SU-DHL-6 (cell line): ENCODE measurements around the gene KLF3.

ENCODE experiments used
- H2AFZ ChIP-seq: fragments of 200-600 bp; sonication (generic); 2 replicates; pipeline ENCODE4 v1.6.1; 2014; ENCODE audit warnings: low read depth, mild to moderate bottlenecking, moderate library complexity, mixed read lengths, antibody characterized with exemption, low read length; ENCODE audit not compliant: severe bottlenecking
- H3F3A ChIP-seq: fragments of 200-600 bp; shearing (Covaris generic); 2 replicates; pipeline ENCODE4 v1.6.0; 2016; ENCODE audit warnings: antibody characterized with exemption, mild to moderate bottlenecking; ENCODE audit not compliant: insufficient read depth
- H3K27ac ChIP-seq: fragments of 200-600 bp; sonication (generic); 2 replicates; pipeline ENCODE4 v1.5.1; 2016; ENCODE audit warnings: low read depth, mild to moderate bottlenecking, low read length, moderate library complexity, mixed read lengths
- H3K27me3 ChIP-seq: fragments of 200-600 bp; sonication (generic), shearing (Covaris generic); 2 replicates; pipeline ENCODE4 v1.6.0; 2014; ENCODE audit warnings: mild to moderate bottlenecking, low read length
- H3K36me3 ChIP-seq: fragments of 200-600 bp; sonication (generic); 2 replicates; pipeline ENCODE4 v1.6.1; 2014; ENCODE audit warnings: mild to moderate bottlenecking, low read length, mixed read lengths
- H3K4me2 ChIP-seq: fragments of 300-600, 200-600 bp; shearing (Covaris generic), sonication (generic); 2 replicates; pipeline ENCODE4 v1.6.0; 2014; ENCODE audit warnings: low read length, low read depth, mild to moderate bottlenecking; ENCODE audit not compliant: poor library complexity, severe bottlenecking
- H3K4me3 ChIP-seq: fragments of 200-600 bp; sonication (generic); 2 replicates; pipeline ENCODE4 v1.5.1; 2014; ENCODE audit warnings: antibody characterized with exemption, low read length, mild to moderate bottlenecking, mixed read lengths; ENCODE audit not compliant: insufficient read depth, poor library complexity, severe bottlenecking
- H3K79me2 ChIP-seq: fragments of 200-600 bp; sonication (generic); 2 replicates; pipeline ENCODE4 v1.6.1; 2014; ENCODE audit warnings: mild to moderate bottlenecking, low read length, moderate library complexity; ENCODE audit not compliant: insufficient read depth
- H3K9ac ChIP-seq: fragments of 200-600 bp; sonication (generic); 2 replicates; pipeline ENCODE4 v1.7.0; 2014; ENCODE audit warnings: mild to moderate bottlenecking, low read length
- H3K9me2 ChIP-seq: fragments of 200-600 bp; sonication (generic); replicated peaks from 2 replicates; pipeline ENCODE4 v1.6.1; 2014; ENCODE audit warnings: low read length; ENCODE audit not compliant: insufficient read depth
- H3K9me3 ChIP-seq: fragments of 200-600 bp; sonication (generic); 2 replicates; pipeline ENCODE4 v1.6.1; 2014; ENCODE audit warnings: low read length, mixed read lengths; ENCODE audit not compliant: insufficient read depth
- H4K20me1 ChIP-seq: fragments of 200-600 bp; sonication (generic); 2 replicates; pipeline ENCODE4 v1.6.1; 2014; ENCODE audit warnings: low read depth, mild to moderate bottlenecking, antibody characterized with exemption, low read length, moderate library complexity, mixed read lengths
- CTCF ChIP-seq: fragments of 200-600 bp; sonication (generic); IDR thresholded peaks from one replicate; pipeline ENCODE4 v1.5.1; 2017; ENCODE audit warnings: antibody characterized with exemption, mild to moderate bottlenecking, low read length, moderate library complexity; ENCODE audit not compliant: insufficient read depth, poor library complexity, severe bottlenecking
- EZH2phosphoT487 ChIP-seq: fragments of 200-600 bp; sonication (generic), shearing (Covaris generic); conservative IDR thresholded peaks from 2 replicates; pipeline ENCODE4 v1.6.1; 2018; ENCODE audit warnings: mild to moderate bottlenecking, antibody characterized with exemption, low read length, moderate library complexity, mixed read lengths

The KLF3 gene

GRCh38 chr4:38696697-38697096, 32.7 kb downstream of the KLF3 start:
- H3K27ac ChIP-seq: no peak overlapping the region
- TF ChIP-seq CTCF: no peak
- TF ChIP-seq EZH2phosphoT487: no peak
- no peaks in the 10 kb centered on the region for H3K79me2 ChIP-seq
- no peaks in the 10 kb centered on the region for H3F3A ChIP-seq
- no peaks in the 10 kb centered on the region for H4K20me1 ChIP-seq
- H3K36me3 ChIP-seq: no peaks in the 10 kb centered on the region
- H3K27me3 ChIP-seq: no peaks in the 10 kb centered on the region
- no peak overlapping the region for H2AFZ ChIP-seq
- H3K9ac ChIP-seq: no peak overlapping the region
- no peaks in the 10 kb centered on the region for H3K9me2 ChIP-seq
- H3K4me2 ChIP-seq: no peak overlapping the region
- H3K4me3 ChIP-seq: no peak overlapping the region
- no peaks in the 10 kb centered on the region for H3K9me3 ChIP-seq

GRCh38 chr4:38698176-38698575, 34.2 kb downstream of the KLF3 start:
- H3F3A ChIP-seq: no peaks in the 10 kb centered on the region
- no peak for TF ChIP-seq EZH2phosphoT487
- TF ChIP-seq CTCF: no peak
- no peak overlapping the region for H3K4me3 ChIP-seq

GRCh38 chr4:38699112-38699511, 35.1 kb downstream of the KLF3 start:
- TF ChIP-seq EZH2phosphoT487 (no peak), CTCF (no peak)
- Histone ChIP-seq H3K9me3 (no peaks in the 10 kb centered on the region), H2AFZ (no peak overlapping the region), H3K27me3 (no peaks in the 10 kb centered on the region), H3K9ac (no peak overlapping the region), H3K27ac (no peak overlapping the region), H3K4me3 (no peak overlapping the region), H4K20me1 (no peaks in the 10 kb centered on the region), H3F3A (no peaks in the 10 kb centered on the region), H3K9me2 (no peaks in the 10 kb centered on the region), H3K36me3 (no peaks in the 10 kb centered on the region), H3K4me2 (no peak overlapping the region), H3K79me2 (no peaks in the 10 kb centered on the region)

More at GRCh38 chr4:38698176-38698575, 34.2 kb downstream of the KLF3 start:
- no peak overlapping the region for H3K9ac ChIP-seq
- H3K9me3 ChIP-seq: no peaks in the 10 kb centered on the region
- no peak overlapping the region for H3K4me2 ChIP-seq
- no peak overlapping the region for H2AFZ ChIP-seq
- H3K79me2 ChIP-seq: no peaks in the 10 kb centered on the region
- H3K36me3 ChIP-seq: no peaks in the 10 kb centered on the region
- no peaks in the 10 kb centered on the region for H3K9me2 ChIP-seq
- no peaks in the 10 kb centered on the region for H4K20me1 ChIP-seq
- no peaks in the 10 kb centered on the region for H3K27me3 ChIP-seq
- H3K27ac ChIP-seq: no peak overlapping the region

GRCh38 chr4:38703635-38704034, 39.6 kb downstream of the KLF3 start:
- H3K9me2 ChIP-seq: no peaks in the 10 kb centered on the region
- H3K27me3 ChIP-seq: no peaks in the 10 kb centered on the region
- H3K4me2 ChIP-seq: no peak overlapping the region
- H2AFZ ChIP-seq: no peak overlapping the region
- H3K9ac ChIP-seq: no peak overlapping the region
- H3K9me3 ChIP-seq: no peaks in the 10 kb centered on the region
- no peak for TF ChIP-seq EZH2phosphoT487
- no peak for TF ChIP-seq CTCF
- H3F3A ChIP-seq: no peaks in the 10 kb centered on the region
- no peak overlapping the region for H3K4me3 ChIP-seq
- H3K79me2 ChIP-seq: no peaks in the 10 kb centered on the region
- no peak overlapping the region for H3K27ac ChIP-seq
- no peaks in the 10 kb centered on the region for H4K20me1 ChIP-seq
- no peaks in the 10 kb centered on the region for H3K36me3 ChIP-seq
